Fibroblast of peridontal ligament (primary cell): Measurements from ENCODE around the gene PALLD.

ENCODE experiments used
- DNase-seq: peaks from one replicate; pipeline ENCODE4 v3.0.0-alpha.2; 2010; ENCODE audit errors: extremely low read depth

The PALLD gene

GRCh38 chr4:168558599-168558998, 61.7 kb downstream of the PALLD start:
- peak; percentile 51 for DNase-seq

DNA sequence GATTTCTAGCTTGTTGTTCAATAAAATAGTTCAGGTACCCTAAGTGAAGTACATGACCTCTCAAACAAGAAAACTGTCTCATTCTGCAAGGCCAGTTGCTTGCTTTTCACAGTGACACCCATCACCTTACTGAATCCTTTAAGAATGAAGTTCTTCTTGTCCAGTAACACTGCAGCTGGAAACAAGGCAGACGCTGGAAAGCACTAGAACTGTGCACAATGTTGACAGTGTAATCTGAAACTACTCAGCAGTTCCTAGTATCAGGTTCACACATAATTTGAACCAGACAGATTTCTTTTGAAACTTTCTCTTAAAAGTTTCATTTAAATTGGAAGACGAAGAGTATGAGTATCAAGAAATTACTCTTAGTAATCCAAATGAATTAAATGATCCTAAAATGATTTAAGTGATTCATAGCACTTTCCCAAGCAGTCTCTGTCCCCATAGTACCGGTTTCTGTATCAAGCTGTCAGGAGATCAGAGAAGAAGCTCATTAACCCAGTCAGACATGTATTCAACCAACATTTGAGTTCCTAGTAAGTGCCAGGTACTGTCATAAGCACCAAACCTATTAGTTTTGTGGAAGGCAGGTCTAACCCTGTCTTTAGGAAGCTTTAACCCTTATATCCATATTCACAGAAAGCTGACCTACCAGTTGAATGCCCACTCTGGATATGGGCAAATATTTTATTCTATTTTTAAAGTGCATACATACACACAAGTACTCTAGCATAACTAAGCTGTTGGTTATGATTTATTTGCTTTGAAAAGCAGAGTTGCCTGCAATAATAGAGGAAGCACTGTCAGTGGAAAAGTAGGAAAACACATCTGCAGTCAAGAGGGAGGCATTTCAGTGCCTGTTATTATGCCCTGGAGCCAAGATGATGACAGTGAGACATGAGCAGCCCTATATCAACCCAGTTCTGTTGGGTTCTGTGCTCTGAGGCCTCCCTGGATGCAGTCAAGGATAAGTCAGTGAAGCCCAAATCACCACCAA, 63.6 kb downstream of the PALLD start:
- peak; percentile 87 for DNase-seq

- DNase-seq: peak; percentile 43
Observed at GRCh38 chr4:168562041-168562571, 65.3 kb downstream of the PALLD start.

DNA sequence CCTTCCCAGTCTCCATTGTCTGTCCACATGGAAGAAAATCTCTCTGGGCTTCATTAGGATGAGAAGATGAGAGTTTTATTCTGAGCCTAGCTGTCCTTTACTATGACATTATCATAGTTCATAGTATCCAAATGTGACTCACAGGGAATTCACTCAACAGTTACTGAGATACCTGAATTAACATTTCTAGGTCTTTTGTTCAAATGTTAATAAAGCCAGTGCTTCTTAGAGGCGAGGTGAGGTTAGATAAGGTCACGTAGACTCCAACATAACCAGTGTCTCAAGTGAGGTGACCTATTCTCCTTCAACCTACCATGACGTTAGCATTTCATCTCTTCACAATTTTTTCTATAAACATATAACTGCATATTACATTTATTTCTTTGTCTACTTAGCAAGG, 67.2 kb downstream of the PALLD start:
- DNase-seq: no peak

GRCh38 chr4:168565130-168565529, 68.3 kb downstream of the PALLD start:
- no peak for DNase-seq

GRCh38 chr4:168566726-168567125, 69.9 kb downstream of the PALLD start:
- DNase-seq: no peak

DNA sequence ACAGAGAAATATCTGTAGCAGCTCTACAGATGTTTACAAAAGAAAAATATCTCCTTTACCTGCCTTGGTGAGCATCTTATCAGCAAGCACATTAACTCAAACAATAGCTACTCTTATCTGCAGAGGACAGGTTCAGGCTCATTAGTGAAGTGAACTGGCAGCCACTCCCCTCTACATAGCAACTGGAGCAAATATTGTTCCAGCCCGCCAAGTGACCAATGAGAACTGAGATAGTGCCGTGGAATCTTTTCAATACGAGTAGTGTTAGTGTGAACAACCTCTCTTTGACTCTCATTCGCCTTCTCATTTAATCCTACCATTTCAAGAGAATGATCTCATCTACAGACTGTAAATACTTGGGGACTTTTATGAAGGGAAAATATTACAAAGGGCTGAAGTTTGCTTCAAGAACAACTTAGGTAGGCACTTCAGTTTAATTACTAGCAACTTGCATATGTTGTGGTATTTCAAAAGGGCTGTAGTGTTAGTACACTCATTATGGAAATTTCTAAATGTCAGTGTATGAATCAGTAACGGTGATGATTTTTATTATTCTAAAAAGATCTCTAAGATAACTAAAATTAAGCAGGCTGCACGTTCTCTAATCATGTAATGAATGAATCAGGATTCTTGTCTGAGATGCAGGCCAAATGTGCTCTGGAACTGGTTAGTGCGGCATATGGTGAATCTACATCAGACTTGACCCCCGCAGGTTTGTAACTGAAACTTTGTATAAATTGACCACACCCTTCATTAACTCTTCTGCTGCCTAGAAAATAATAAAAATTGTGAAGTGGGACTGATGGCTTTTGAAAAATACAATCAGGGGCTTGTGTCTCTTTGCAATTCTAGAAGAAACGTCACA, 72.4 kb downstream of the PALLD start:
- no peak for DNase-seq

DNA sequence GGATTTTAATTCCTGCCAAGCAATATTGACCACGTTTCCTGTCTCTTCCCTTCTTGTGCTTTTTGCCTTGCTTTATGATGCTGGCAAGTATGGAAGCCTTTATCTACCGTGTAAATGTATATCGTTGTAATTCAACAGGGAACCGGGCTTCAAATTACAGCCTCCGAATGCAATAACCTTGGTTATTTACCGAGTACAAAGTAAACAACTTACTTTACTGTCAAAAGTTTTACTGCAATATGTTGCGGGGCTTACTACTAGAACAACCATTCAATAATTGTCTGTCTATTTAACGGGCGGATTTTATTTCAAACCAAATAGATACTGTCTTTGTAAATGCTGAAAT, 73.1 kb downstream of the PALLD start:
- DNase-seq: no peak

- DNase-seq: no peak
Observed at GRCh38 chr4:168570466-168570865, 73.6 kb downstream of the PALLD start.

GRCh38 chr4:168572002-168572401, 75.2 kb downstream of the PALLD start:
- no peak for DNase-seq

GRCh38 chr4:168573870-168574269, 77.0 kb downstream of the PALLD start:
- peak; percentile 62 for DNase-seq

DNA sequence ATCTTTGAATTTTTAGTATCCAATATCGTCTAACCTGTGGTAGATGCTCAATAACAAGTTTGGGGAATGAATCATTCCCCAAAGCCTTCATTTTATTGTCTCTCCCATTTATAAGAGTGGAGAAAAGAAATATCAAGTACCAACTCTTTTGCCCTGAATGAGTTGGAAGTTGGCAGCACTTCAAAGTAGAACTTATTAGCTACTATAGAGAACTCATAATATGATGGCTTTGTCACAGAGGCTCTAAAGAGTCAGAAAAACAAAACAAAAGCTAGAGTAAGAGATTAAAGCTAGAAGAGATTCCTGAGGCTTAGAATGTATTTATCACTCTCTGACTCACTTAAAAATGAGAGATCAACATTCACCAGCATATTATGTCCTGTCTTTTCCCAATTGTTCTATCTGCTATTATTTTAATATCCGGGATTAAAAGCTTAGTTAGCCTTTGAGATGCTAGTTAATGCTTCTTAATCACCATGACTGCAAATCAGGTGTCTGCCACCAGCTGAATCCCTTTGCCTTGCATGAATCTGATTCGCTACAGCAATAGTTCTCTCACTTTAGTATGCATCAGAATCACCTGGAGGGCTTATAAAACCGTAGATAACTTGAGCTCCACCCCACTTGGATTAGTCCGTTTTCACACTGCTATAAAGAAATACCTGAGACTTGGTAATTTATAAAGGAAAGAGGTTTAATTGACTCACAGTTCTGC, 77.9 kb downstream of the PALLD start:
- no peak for DNase-seq

- DNase-seq: no peak
Observed at GRCh38 chr4:168575473-168575872, 78.6 kb downstream of the PALLD start.

DNA sequence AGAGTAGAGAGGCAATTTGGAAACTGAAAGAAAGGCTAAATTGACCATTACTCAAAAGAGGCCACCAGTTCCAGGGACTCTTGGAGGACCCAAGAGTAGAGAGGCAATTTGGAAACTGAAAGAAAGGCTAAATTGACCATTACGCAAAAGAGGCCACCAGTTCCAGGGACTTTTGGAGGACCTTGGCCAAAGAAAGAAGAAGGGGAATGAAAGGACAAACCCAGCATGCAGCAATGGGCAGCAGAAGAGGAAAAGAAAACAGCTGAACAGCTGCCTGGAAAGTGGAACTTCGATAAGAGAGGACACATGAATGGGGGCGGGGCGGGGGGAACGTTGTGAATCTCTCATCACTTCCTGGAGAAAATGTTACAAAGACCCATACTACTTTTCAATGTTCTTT, 80.8 kb downstream of the PALLD start:
- DNase-seq: no peak

- no peak for DNase-seq
Observed at GRCh38 chr4:168580228-168580627, 83.4 kb downstream of the PALLD start.

- DNase-seq: peak; percentile 90
Observed at GRCh38 chr4:168584321-168584771, 87.5 kb downstream of the PALLD start.

DNA sequence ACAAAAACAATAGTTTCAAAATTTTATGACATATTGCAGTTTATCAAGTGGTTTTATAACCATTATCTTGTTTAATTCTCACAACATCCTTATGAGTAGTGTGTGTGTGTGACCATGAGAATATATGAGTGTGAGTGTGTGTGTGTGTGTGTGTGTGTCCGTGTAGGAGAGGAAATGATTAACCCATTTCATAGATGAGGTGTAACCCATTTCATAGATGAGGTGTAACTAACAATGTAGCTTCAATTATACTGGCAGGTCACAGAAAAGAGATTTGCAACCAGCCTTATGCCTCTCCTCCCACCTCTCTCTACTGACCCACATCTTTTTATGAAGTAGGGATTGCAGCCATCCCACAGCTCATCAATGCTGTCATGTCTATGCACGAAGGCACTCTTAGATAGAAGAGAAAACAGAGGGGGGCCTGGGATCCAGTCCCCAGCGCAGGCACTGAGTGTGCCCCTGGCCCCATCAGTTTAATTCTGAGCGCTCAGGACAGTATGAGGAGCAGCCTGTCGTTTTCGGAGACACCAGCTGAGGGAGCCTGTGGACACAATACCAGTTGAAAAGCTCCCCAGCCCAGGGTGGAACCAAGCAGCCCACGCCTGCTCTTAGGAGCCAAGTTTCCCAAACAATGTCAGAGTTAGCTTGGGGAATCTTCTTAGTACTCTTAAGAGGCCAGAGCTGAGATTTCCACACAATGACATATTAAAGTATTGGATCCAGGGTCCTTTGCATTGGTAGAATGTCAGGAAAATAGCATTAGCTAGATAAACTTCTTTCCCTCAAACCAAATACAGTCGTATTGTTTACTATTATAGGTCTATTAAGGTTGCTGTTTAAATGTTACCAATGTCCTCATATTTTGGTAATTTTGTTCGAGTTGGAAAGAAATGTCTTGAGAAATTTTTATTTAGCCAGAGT, 88.6 kb downstream of the PALLD start:
- DNase-seq: peak; percentile 88

DNA sequence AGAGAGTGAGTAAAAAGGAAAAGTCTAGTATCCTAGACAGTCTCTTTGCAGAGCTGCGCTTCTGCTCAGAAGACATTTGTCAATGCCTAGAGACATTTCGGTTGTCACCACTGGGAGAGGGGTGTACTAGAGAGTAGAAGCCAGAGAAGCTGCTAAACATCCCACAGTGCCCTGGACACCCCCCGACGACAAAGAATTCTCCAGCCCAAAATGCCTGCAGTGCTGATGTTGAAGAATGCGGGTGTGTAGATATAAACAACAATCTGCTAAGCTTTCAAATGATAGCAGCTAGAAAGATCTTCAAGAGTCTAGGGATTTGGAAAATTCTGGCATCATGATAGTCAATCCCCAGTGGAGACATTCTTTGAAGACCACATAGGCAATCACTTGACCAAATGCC, 90.1 kb downstream of the PALLD start:
- DNase-seq: no peak

GRCh38 chr4:168587411-168588125, 90.7 kb downstream of the PALLD start:
- DNase-seq: peak; percentile 91
